Skin epidermis (tissue), 12 donors: ENCODE measurements around the gene DCLRE1A.

Experiments used
- H3K27ac ChIP-seq, 21 experiments: fragments of 200-600 bp; sonication (generic) in 11 of 21; one replicate each; pipeline ENCODE4 v1.5.0; 2020; ENCODE audit warnings: mild to moderate bottlenecking in 3 of 21, inconsistent platforms in 2 of 21, moderate library complexity in 2 of 21
- H3K4me3 ChIP-seq, 7 experiments: fragments of 200-600 bp; sonication (generic) in 2 of 7; one replicate each; pipeline ENCODE4 v1.5.0; 2020; ENCODE audit warnings: inconsistent platforms in 2 of 7, mild to moderate bottlenecking in 2 of 7, moderate library complexity in 1 of 7

The DCLRE1A gene

GRCh38 chr10:113806503-113806902 is 47.4 kb downstream of the DCLRE1A start:
- Histone ChIP-seq H3K27ac (no peak overlapping the region), H3K4me3 (no peak overlapping the region)

GRCh38 chr10:113802997-113803396 is 50.9 kb downstream of the DCLRE1A start:
- H3K4me3 ChIP-seq: no peak overlapping the region

GRCh38 chr10:113801569-113801968 is 52.3 kb downstream of the DCLRE1A start:
- H3K4me3 ChIP-seq: no peak overlapping the region

More at GRCh38 chr10:113802997-113803396, 50.9 kb downstream of the DCLRE1A start:
- H3K27ac ChIP-seq: no peak overlapping the region

GRCh38 chr10:113791691-113792090 is 62.2 kb downstream of the DCLRE1A start:
- H3K27ac ChIP-seq: no peak overlapping the region

More at GRCh38 chr10:113801569-113801968, 52.3 kb downstream of the DCLRE1A start:
- no peak overlapping the region for H3K27ac ChIP-seq

GRCh38 chr10:113788604-113789083 is 65.2 kb downstream of the DCLRE1A start:
- H3K4me3 ChIP-seq: no peak overlapping the region
- peak overlapping the region in 13 of 21 experiments; percentile 1 to 65 (median 42) for H3K27ac ChIP-seq

More at GRCh38 chr10:113791691-113792090, 62.2 kb downstream of the DCLRE1A start:
- no peak overlapping the region for H3K4me3 ChIP-seq
